K562 (cell line): ENCODE results near the gene EIPR1. TPM values are rescaled to one million over a fixed set of nuclear protein-coding genes. Genes with fewer than 3 reads are reported as not detected.

Experiments
- ATAC-seq: fragments of 200-7000 bp; cut with Tn5 transposase; 3 replicates; pipeline ENCODE4 v1.9.1; 2020; ENCODE audit warnings: moderate library complexity
- BruUV-seq: library from RNA; stranded (reverse); fragments of 400-500 nt; replicated peaks from 2 replicates; lab custom pipeline; 2021; lab: Mats Ljungman, UMichigan
- CTCF ChIA-PET: fragments of 300-600 bp; formaldehyde crosslinking; extraction: SDS; loops from one replicate; lab custom pipeline; 2021; ENCODE audit warnings: low intra/inter-chr PET ratio; lab: Yijun Ruan, JAX
- POLR2A ChIA-PET: fragments of 300-600, 350-650 bp; sonication (Branson Sonifier 250); formaldehyde crosslinking; extraction: SDS; loops from one replicate; lab custom pipeline; 2021; ENCODE audit warnings: antibody characterized with exemption, inconsistent platforms; lab: Yijun Ruan, JAX
- DNase-seq, 4 experiments: peaks; one replicate each; pipeline versions ENCODE4 v3.0.0 to v3.0.0-alpha.2; 2011 to 2018; ENCODE audit warnings: low spot score in 3 of 4, mixed read lengths in 3 of 4; ENCODE audit errors: extremely low read depth in 1 of 4
- FAIRE-seq: peaks from 2 replicates; lab custom pipeline; 2011; peaks lifted over from hg19 to GRCh38; lab: Jason Lieb, UNC
- H2AFZ ChIP-seq: 2 replicates; pipeline ENCODE4 v1.6.0; 2011; ENCODE audit warnings: low read depth, low read length, control low read depth, inconsistent platforms
- H3K27ac ChIP-seq: fragments of 200-600 bp; 3 replicates; pipeline ENCODE4 v1.8.0; 2011; ENCODE audit warnings: low read depth, mild to moderate bottlenecking, control low read depth, inconsistent platforms, low read length, moderate library complexity, mixed read lengths; ENCODE audit errors: extremely low read depth
- H3K27me3 ChIP-seq, 2 experiments: fragments of 300-600 bp in 1 of 2; 2 replicates in 1 of 2; 3 replicates in 1 of 2; pipeline versions ENCODE4 v1.6.0 to v1.8.0; 2011; ENCODE audit warnings: inconsistent platforms in 2 of 2, low read length in 2 of 2, mild to moderate bottlenecking in 1 of 2, mixed read lengths in 1 of 2, moderate library complexity in 1 of 2; ENCODE audit not compliant: control insufficient read depth in 2 of 2, insufficient read depth in 2 of 2
- H3K36me3 ChIP-seq: fragments of 300-600 bp; 3 replicates; pipeline ENCODE4 v1.8.0; 2011; ENCODE audit warnings: mild to moderate bottlenecking, low read length, inconsistent platforms; ENCODE audit not compliant: control insufficient read depth, insufficient read depth
- H3K4me1 ChIP-seq, 2 experiments: fragments of 200-600 bp in 1 of 2; replicated peaks in 1 of 2; 2 replicates in 1 of 2; 3 replicates in 1 of 2; pipeline versions ENCODE4 v1.5.1 to v1.8.0; 2011; ENCODE audit warnings: inconsistent platforms in 2 of 2, low read length in 2 of 2, mild to moderate bottlenecking in 1 of 2, mixed read lengths in 1 of 2, moderate library complexity in 1 of 2; ENCODE audit not compliant: control insufficient read depth in 2 of 2, insufficient read depth in 2 of 2
- H3K4me2 ChIP-seq: 2 replicates; pipeline ENCODE4 v1.6.1; 2011; ENCODE audit warnings: low read length, control low read depth, inconsistent platforms, mixed read lengths; ENCODE audit not compliant: insufficient read depth
- H3K4me3 ChIP-seq: fragments of 200-600 bp; sonication (generic), shearing (Covaris generic); 2 replicates; pipeline ENCODE4 v1.5.1; 2016; ENCODE audit warnings: control low read depth, inconsistent platforms
- H3K79me2 ChIP-seq: fragments of 200-600 bp; 3 replicates; pipeline ENCODE4 v1.8.0; 2011; ENCODE audit warnings: low read length, inconsistent platforms; ENCODE audit not compliant: control insufficient read depth, insufficient read depth
- H3K9ac ChIP-seq, 2 experiments: 2 replicates each; pipeline versions ENCODE4 v1.6.0 to v1.6.1; 2011; ENCODE audit warnings: low read depth in 2 of 2, low read length in 2 of 2, control low read depth in 1 of 2, inconsistent platforms in 1 of 2, mild to moderate bottlenecking in 1 of 2, mixed read lengths in 1 of 2; ENCODE audit not compliant: insufficient read depth in 1 of 2
- H3K9me1 ChIP-seq: one replicate; pipeline ENCODE4 v1.6.0; 2011; ENCODE audit warnings: inconsistent platforms, mild to moderate bottlenecking, low read length, moderate library complexity; ENCODE audit not compliant: control insufficient read depth, insufficient read depth
- H3K9me3 ChIP-seq: replicated peaks from 2 replicates; pipeline ENCODE4 v1.5.1; 2011; ENCODE audit warnings: low read depth, low read length, inconsistent platforms; ENCODE audit not compliant: control insufficient read depth, insufficient read depth
- H4K20me1 ChIP-seq: replicated peaks from 2 replicates; pipeline ENCODE4 v1.6.1; 2011; ENCODE audit warnings: low read length, inconsistent platforms, mixed read lengths; ENCODE audit not compliant: control insufficient read depth, insufficient read depth
- CBX8 ChIP-seq: fragments of 200-600 bp; sonication (generic); IDR thresholded peaks from 2 replicates; pipeline ENCODE4 v1.6.1; 2012; ENCODE audit warnings: borderline replicate concordance, mixed run types, low read depth, mild to moderate bottlenecking, moderate library complexity, mixed read lengths, low read length, control low read depth, inconsistent platforms; ENCODE audit not compliant: poor library complexity, severe bottlenecking; ENCODE audit errors: extremely low read depth
- GATA2 ChIP-seq: sonication (generic); formaldehyde crosslinking; IDR thresholded peaks from 2 replicates; pipeline ENCODE4 v1.4.0; 2020; ENCODE audit warnings: mild to moderate bottlenecking, missing genetic modification reagents
- KDM4B ChIP-seq, 2 experiments: fragments of 450-650 bp in 1 of 2; sonication (generic) in 1 of 2; IDR thresholded peaks; 2 replicates each; pipeline ENCODE4 v1.6.1; 2016 to 2017; ENCODE audit warnings: borderline replicate concordance in 2 of 2, antibody characterized with exemption in 1 of 2, low read depth in 1 of 2, mild to moderate bottlenecking in 1 of 2
- L3MBTL2 ChIP-seq: fragments of 450-650 bp; IDR thresholded peaks from 2 replicates; pipeline ENCODE4 v1.6.1; 2016; ENCODE audit warnings: mild to moderate bottlenecking, moderate library complexity
- NR2F6 ChIP-seq: fragments of 450-650 bp; formaldehyde crosslinking; IDR thresholded peaks from 2 replicates; pipeline ENCODE4 v1.4.0; 2020; ENCODE audit warnings: mild to moderate bottlenecking
- PML ChIP-seq: IDR thresholded peaks from 2 replicates; pipeline ENCODE4 v1.6.1; 2012; ENCODE audit warnings: low read length, inconsistent platforms
- POLR2AphosphoS5 ChIP-seq: IDR thresholded peaks from 2 replicates; pipeline ENCODE4 v1.6.1; 2011; ENCODE audit warnings: mild to moderate bottlenecking, low read depth, low read length, moderate library complexity; ENCODE audit not compliant: control insufficient read depth, insufficient read depth
- RAD51 ChIP-seq: fragments of 450-650 bp; IDR thresholded peaks from 2 replicates; pipeline ENCODE4 v1.7.1; 2016; ENCODE audit warnings: low read depth, mild to moderate bottlenecking, borderline replicate concordance
- SRF ChIP-seq, 2 experiments: fragments of 250-450, 450-650 bp in 1 of 2; sonication (Bioruptor Pico) in 1 of 2; sonication (generic) in 1 of 2; formaldehyde crosslinking; IDR thresholded peaks; 2 replicates each; pipeline versions ENCODE4 v1.5.0 to v1.5.1; 2020 to 2022; ENCODE audit warnings: mild to moderate bottlenecking in 1 of 2, missing genetic modification reagents in 1 of 2
- ZKSCAN1 ChIP-seq: fragments of 150-350 bp; IDR thresholded peaks from 2 replicates; pipeline ENCODE4 v1.6.1; 2016; ENCODE audit warnings: low read depth, low read length
- ZNF134 ChIP-seq: fragments of 250-450 bp; sonication (Bioruptor Pico); conservative IDR thresholded peaks from 2 replicates; pipeline ENCODE4 v1.4.0; 2020
- ZNF140 ChIP-seq: fragments of 250-450 bp; sonication (Bioruptor Pico); IDR thresholded peaks from 2 replicates; pipeline ENCODE4 v1.8.0; 2021; ENCODE audit warnings: moderate library complexity, mild to moderate bottlenecking, inconsistent platforms
- WGBS: fragments of 100-300 bp; shearing (Covaris generic); methylation state at CpG from one replicate; pipeline ENCODE4 v1.1.6; 2016; ENCODE audit warnings: low coverage, mixed read lengths; ENCODE audit not compliant: insufficient coverage; ENCODE audit errors: missing lambda C conversion rate; 5-methylcytosine and 5-hydroxymethylcytosine counted together
- in situ Hi-C: fragments of 300-500 bp; cut with MboI; formaldehyde crosslinking; loops from 4 replicates; pipeline ENCODE4 v1.15.0; 2018; ENCODE audit warnings: inconsistent platforms, mixed read lengths
- intact Hi-C: fragments of 100-400 bp; cut with micrococcal nuclease; formaldehyde crosslinking; loops from 2 replicates; pipeline ENCODE4 v1.14.2; 2022
- polyA plus RNA-seq, 8 experiments: library from polyadenylated mRNA; depleted of rRNA in 4 of 8; stranded (reverse) in 5 of 8; unstranded in 3 of 8; fragments of >200 nt; fragmentation: Nextera tagmentation in 2 of 8; fragmentation: Illumina TruSeq in 1 of 8; extraction: Ambion mirVana in 2 of 8; extraction: Trizol in 1 of 8; gene quantifications; 2 replicates each; pipeline versions ENCODE4 v1.2.1 to v1.2.3, GENCODE V29; 2011 to 2014; ENCODE audit warnings: inconsistent platforms in 1 of 8, missing spikeins in 1 of 8
- total RNA-seq, 7 experiments: library from RNA; depleted of rRNA in 6 of 7; stranded (reverse); fragments of >200 nt in 6 of 7; fragmentation: Illumina TruSeq in 2 of 7; extraction: Trizol in 2 of 7; gene quantifications; 2 replicates each; pipeline versions ENCODE4 v1.2.1 to v1.2.3, GENCODE V29; 2011 to 2021; ENCODE audit warnings: low replicate concordance in 1 of 7
- TF ChIP-seq, protein P1 (sequence below), 2 experiments: fragments of 450-650 bp in 1 of 2; sonication (generic) in 1 of 2; formaldehyde crosslinking in 1 of 2; IDR thresholded peaks; 2 replicates each; pipeline versions ENCODE4 v1.7.1 to v1.9.0; 2016 to 2022; ENCODE audit warnings: inconsistent platforms in 1 of 2, mild to moderate bottlenecking in 1 of 2, missing genetic modification reagents in 1 of 2

The EIPR1 gene
- total and polyA plus RNA-seq, 9 of the 15 experiments (the other 6 are each of a cell fraction or from before 2014, with no cell fraction given) = 19.9 to 54.4 (median 35.9) TPM

DNA sequence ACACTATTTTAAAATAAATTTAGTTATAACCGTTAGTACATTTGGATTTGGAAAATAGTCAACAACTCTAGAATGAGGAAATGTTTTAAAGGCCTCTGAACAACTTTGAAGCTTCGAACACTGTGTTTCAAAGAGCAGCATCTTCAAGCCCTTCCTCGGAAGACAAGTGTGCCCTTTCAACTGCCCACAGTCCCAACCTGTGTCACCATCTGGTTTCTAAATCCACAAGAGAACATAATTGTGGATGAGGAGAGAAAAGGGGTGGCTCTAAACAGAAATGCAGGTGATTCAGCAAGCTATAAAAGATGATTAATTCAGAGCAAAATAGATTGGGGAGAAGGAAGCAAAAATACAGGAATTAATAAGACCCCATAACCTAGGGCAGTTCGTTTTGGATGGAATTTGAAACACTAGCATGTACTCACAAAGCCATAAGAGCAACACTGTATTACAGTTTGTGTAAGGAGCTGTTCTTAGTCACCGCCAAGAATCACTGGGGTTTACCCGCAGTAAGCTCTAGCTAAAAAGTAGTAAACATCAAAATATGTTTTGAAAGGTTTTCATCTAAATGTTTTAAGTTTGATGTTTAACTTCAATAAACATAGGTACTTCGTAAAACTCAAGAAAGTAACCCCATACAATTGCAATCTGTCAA, 160.7 kb downstream of the EIPR1 start:
- Histone ChIP-seq H4K20me1 (no peaks in the 10 kb centered on the region), H3K4me2 (no peak overlapping the region), H3K9ac (no peak overlapping the region), H3K27me3 (no peaks in the 10 kb centered on the region; a peak in 1 of 5 replicates), H2AFZ (no peak overlapping the region), H3K9me1 (no peaks in the 10 kb centered on the region), H3K9me3 (peaks cover 10% of the 10 kb centered on the region), H3K79me2 (peaks cover 3% of the 10 kb centered on the region; the same call in 1 of the 3 replicates), H3K4me3 (no peak overlapping the region), H3K27ac (no peak overlapping the region), H3K4me1 (no peaks in the 10 kb centered on the region), H3K36me3 (peaks cover 14% of the 10 kb centered on the region; the same call in 1 of the 3 replicates)
- DNase-seq (no peak), FAIRE-seq (no peak), ATAC-seq (no peak)
- POLR2A ChIA-PET = interaction anchor here (0.5 kb wide), 1 partner anchor 163 kb away, joined by 3 read pairs; the partner anchor contains the start of gene TRAPPC12
- 62% methylated on average over 7 of the region's 7 CpGs for WGBS
- no TSS peak for BruUV-seq
- intact Hi-C loops = no loop called here
- in situ Hi-C loops = no loop called here
- CTCF ChIA-PET = no interaction called here
- TF ChIP-seq ZNF140 (CRISPR knock-in tag) (no peak), KDM4B (IDR thresholded peaks at IDR 0.05; ENCODE audit: borderline replicate concordance in 2 of 2, low read depth in 1 of 2) (no peak), ZNF134 (no peak), POLR2AphosphoS5 (no peak), ZKSCAN1 (no peak), CBX8 (no peak), SRF (CRISPR knock-in tag; IDR thresholded peaks at IDR 0.05) (no peak), GATA2 (no peak), NR2F6 (no peak), PML (no peak), L3MBTL2 (no peak), RAD51 (no peak)
- TF ChIP-seq, protein P1, sequence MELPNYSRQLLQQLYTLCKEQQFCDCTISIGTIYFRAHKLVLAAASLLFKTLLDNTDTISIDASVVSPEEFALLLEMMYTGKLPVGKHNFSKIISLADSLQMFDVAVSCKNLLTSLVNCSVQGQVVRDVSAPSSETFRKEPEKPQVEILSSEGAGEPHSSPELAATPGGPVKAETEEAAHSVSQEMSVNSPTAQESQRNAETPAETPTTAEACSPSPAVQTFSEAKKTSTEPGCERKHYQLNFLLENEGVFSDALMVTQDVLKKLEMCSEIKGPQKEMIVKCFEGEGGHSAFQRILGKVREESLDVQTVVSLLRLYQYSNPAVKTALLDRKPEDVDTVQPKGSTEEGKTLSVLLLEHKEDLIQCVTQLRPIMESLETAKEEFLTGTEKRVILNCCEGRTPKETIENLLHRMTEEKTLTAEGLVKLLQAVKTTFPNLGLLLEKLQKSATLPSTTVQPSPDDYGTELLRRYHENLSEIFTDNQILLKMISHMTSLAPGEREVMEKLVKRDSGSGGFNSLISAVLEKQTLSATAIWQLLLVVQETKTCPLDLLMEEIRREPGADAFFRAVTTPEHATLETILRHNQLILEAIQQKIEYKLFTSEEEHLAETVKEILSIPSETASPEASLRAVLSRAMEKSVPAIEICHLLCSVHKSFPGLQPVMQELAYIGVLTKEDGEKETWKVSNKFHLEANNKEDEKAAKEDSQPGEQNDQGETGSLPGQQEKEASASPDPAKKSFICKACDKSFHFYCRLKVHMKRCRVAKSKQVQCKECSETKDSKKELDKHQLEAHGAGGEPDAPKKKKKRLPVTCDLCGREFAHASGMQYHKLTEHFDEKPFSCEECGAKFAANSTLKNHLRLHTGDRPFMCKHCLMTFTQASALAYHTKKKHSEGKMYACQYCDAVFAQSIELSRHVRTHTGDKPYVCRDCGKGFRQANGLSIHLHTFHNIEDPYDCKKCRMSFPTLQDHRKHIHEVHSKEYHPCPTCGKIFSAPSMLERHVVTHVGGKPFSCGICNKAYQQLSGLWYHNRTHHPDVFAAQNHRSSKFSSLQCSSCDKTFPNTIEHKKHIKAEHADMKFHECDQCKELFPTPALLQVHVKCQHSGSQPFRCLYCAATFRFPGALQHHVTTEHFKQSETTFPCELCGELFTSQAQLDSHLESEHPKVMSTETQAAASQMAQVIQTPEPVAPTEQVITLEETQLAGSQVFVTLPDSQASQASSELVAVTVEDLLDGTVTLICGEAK (IDR thresholded peaks at IDR 0.05) = no peak
- TF ChIP-seq, protein P1 (CRISPR knock-in tag; IDR thresholded peaks at IDR 0.05) = no peak
